Measurements from ENCODE around the gene KDM6A.

GRCh38 chrX:45011131-45011530 is 138.1 kb downstream of the KDM6A start:
- TF ChIP-seq GATA2 (CRISPR knock-in tag; IDR thresholded peaks at IDR 0.05): no peak
- no peak for TF ChIP-seq RCOR1 (IDR thresholded peaks at IDR 0.05; ENCODE audit: low read length)
